Measurements from ENCODE around the gene NFASC.

NFASC gene

DNA sequence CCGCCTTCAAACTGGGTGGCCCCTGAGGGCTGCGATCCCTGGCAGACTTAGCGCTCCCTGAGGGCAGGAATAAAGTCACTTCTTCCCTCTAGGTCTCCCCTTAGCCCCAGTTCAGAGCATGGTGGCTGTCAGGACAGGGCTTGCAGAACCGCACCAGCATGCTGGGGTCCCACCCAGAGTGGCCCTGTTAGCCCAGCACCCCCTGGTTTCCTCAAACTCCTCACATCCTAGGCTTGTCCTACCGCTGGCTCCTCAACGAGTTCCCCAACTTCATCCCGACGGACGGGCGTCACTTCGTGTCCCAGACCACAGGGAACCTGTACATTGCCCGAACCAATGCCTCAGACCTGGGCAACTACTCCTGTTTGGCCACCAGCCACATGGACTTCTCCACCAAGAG, 188.2 kb downstream of the NFASC start:
- H3K4me3 ChIP-seq (ENCODE audit: low read depth, low read length) = no peak overlapping the region

DNA sequence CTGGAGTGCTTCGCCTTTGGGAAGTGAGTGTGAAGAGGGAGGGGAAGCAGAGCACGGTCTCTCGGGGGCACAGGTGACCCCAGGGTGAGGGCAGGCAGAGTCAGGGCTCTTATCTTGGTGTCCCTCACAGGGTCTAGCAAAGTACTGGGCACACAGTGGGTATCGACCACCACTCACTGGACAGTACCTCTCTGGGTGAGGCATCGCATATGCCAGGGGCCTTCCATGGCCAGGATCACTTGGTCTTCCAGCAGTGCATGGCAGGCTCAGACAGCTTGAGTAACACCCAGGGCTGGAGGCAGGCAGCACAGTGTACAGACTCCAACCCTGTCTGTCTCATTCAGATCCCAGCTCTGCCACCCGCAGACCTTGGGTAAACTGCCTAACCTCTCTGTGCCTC, 189.0 kb downstream of the NFASC start:
- no peak overlapping the region for H3K4me3 ChIP-seq (ENCODE audit: low read depth, low read length)

DNA sequence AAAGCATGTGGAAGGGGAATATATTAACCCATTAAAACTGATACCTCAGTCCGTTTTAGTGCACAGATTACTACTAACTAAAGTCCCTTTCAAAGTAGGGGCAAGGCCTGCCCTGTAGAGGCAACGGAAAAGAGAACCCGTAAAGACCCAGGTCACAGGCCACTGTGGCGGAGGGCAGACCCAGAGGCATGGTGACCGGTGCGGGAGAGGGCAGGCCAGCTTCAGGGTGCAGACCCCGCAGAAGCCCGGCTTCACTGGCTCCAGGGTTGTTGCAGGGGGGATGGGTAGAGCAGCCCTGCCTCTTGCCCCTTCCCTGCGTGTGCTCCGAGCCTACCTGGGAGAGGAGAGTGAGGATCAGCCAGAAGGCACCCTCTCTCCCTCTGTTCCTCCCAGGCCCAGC, 190.1 kb downstream of the NFASC start:
- no peak overlapping the region for H3K4me3 ChIP-seq (ENCODE audit: low read depth, low read length)

DNA sequence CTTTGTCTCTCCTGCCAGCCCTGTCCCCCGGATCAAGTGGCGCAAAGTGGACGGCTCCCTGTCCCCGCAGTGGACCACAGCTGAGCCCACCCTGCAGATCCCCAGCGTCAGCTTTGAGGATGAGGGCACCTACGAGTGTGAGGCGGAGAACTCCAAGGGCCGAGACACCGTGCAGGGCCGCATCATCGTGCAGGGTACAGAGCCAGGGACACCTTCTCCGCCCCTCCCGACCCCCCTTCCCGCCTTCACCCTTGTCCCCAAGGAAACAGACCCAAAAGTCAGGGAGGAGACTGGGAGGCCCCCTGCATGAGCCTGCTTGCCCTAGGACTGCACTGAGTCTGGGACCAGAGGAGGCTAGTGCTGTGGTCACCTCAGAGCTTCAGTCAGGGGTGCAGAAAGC, 190.6 kb downstream of the NFASC start:
- H3K4me3 ChIP-seq (ENCODE audit: low read depth, low read length) = no peak overlapping the region

DNA sequence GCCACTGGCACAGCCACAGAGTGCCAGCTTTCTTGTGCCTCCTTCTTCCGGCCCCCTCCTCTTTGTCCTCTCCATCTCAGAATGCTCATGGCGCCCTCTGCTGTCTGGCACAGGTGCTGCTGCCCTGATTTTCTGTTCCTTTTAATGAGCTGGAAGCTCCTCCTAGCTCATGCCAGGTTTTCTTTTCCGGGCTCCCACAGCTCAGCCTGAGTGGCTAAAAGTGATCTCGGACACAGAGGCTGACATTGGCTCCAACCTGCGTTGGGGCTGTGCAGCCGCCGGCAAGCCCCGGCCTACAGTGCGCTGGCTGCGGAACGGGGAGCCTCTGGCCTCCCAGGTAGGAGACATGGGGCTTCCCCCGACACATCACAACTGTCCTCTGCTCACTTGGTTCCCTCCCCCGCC, 191.0 kb downstream of the NFASC start:
- no peak overlapping the region for H3K4me3 ChIP-seq (ENCODE audit: low read depth, low read length)

DNA sequence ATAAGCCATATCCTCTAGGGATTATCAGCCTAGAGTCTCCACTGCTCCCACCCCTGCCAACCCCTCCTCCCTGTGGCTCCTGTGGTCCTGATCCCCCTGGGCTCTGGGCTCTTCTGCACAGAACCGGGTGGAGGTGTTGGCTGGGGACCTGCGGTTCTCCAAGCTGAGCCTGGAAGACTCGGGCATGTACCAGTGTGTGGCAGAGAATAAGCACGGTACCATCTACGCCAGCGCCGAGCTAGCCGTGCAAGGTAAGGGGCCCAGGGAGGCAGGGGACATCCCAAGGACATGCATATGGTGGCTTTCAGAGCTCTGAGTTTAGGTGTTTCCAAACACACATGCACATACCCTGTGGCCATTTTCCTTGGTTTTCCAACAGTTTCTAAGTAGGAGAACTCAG, 191.7 kb downstream of the NFASC start:
- no peak overlapping the region for H3K4me3 ChIP-seq (ENCODE audit: low read depth, low read length)

DNA sequence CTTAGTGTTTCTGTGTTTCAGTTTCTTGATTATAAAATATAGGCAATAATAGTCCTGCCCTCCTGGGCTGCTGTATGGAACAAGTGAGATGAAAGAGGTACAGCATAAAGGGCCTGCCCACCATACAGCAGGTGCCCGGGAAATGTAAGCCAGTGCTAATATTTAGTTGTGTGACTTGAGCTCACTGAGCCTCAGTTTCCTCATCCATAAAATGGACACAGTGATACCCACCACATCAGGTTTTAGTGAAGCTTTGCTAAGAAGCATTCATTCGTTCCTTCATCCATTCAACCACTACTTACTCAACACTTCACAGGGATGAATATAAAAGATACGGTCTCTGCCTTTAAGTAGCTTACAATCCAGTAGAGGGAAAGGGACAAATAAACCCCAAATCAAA, 192.2 kb downstream of the NFASC start:
- no peak overlapping the region for H3K4me3 ChIP-seq (ENCODE audit: low read depth, low read length)

GRCh38 chr1:205064301-205064700, 193.6 kb downstream of the NFASC start:
- no peak overlapping the region for H3K4me3 ChIP-seq (ENCODE audit: low read depth, low read length)

GRCh38 chr1:205064741-205065316, 194.2 kb downstream of the NFASC start:
- no peak overlapping the region for H3K4me3 ChIP-seq (ENCODE audit: low read depth, low read length)

- H3K4me3 ChIP-seq (ENCODE audit: low read depth, low read length) = no peak overlapping the region
Measured at GRCh38 chr1:205065666-205066065, 195.0 kb downstream of the NFASC start.

GRCh38 chr1:205066141-205066818, 195.6 kb downstream of the NFASC start:
- H3K4me3 ChIP-seq (ENCODE audit: low read depth, low read length) = no peak overlapping the region

- no peak overlapping the region for H3K4me3 ChIP-seq (ENCODE audit: low read depth, low read length)
Measured at GRCh38 chr1:205067031-205067430, 196.4 kb downstream of the NFASC start.

- no peak overlapping the region for H3K4me3 ChIP-seq (ENCODE audit: low read depth, low read length)
Measured at GRCh38 chr1:205068001-205068400, 197.3 kb downstream of the NFASC start.

- no peak overlapping the region for H3K4me3 ChIP-seq (ENCODE audit: low read depth, low read length)
Measured at GRCh38 chr1:205068457-205069040, 197.9 kb downstream of the NFASC start.

GRCh38 chr1:205069371-205070125, 198.9 kb downstream of the NFASC start:
- H3K4me3 ChIP-seq (ENCODE audit: low read depth, low read length) = no peak overlapping the region

- H3K4me3 ChIP-seq (ENCODE audit: low read depth, low read length) = no peak overlapping the region
Measured at GRCh38 chr1:205071028-205071409, 200.4 kb downstream of the NFASC start.

DNA sequence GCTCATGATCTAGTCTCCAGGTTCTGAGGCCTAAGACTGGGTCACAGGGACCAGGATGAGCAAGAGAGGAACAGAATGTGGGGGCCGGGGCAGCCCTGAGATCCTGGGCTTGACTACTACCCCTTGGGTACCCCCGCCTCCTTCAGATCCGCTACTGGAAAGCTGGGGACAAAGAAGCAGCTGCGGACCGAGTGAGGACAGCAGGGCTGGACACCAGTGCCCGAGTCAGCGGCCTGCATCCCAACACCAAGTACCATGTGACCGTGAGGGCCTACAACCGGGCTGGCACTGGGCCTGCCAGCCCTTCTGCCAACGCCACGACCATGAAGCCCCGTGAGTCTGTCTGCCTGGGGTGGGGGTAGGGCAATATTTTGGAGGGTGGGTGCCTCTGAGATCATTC, 201.1 kb downstream of the NFASC start:
- H3K4me3 ChIP-seq (ENCODE audit: low read depth, low read length) = no peak overlapping the region

DNA sequence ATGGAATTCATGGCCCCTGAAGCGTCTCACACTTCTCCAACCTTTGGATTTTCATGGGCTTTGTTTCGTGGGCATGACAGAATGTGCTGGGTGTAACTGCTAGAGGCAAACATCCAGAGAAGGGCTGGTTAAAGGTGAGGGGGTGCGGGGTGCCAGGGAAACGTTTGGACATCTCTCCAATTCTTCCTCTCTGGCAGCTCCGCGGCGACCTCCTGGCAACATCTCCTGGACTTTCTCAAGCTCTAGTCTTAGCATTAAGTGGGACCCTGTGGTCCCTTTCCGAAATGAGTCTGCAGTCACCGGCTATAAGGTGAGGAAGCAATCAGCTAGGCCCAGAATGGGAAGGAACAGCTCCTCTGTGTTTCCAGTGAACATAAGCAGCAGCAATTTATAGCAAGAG, 201.6 kb downstream of the NFASC start:
- no peak overlapping the region for H3K4me3 ChIP-seq (ENCODE audit: low read depth, low read length)
